CD4-positive, CD25-positive, alpha-beta regulatory T cell (primary cell): ENCODE data around the gene FASN. TPM values are rescaled to one million over a fixed set of nuclear protein-coding genes. Genes with fewer than 3 reads are reported as not detected.
"Not testable (repeated sequence)": the region's sequence is repeated elsewhere in the genome, so short reads cannot be mapped to it uniquely, and the experiment has no call there.

Source experiments
- ATAC-seq, 2 donors: fragments of 150-1000 bp; cut with Tn5 transposase; one replicate each; pipeline ENCODE4 v1.10.0; 2021; ENCODE audit warnings: low read depth in 2 of 2, moderate number of reproducible peaks in 2 of 2, moderate library complexity in 1 of 2
- DNase-seq, 3 donors: peaks; one replicate each; pipeline versions ENCODE4 v3.0.0 to v3.0.0-alpha.2; 2012 to 2022; ENCODE audit warnings: mixed read lengths in 1 of 3
- H3K27ac ChIP-seq: one replicate; pipeline ENCODE4 v1.7.0; 2013; ENCODE audit warnings: mild to moderate bottlenecking, low read length; ENCODE audit not compliant: insufficient read depth, poor library complexity, severe bottlenecking
- H3K27me3 ChIP-seq: one replicate; pipeline ENCODE4 v1.7.0; 2013; ENCODE audit warnings: low read length; ENCODE audit not compliant: control insufficient read depth, insufficient read depth
- H3K36me3 ChIP-seq: one replicate; pipeline ENCODE4 v1.7.0; 2013; ENCODE audit warnings: mild to moderate bottlenecking, low read length, moderate library complexity; ENCODE audit not compliant: control insufficient read depth, insufficient read depth
- H3K4me1 ChIP-seq: 2 replicates; pipeline ENCODE4 v1.7.0; 2013; ENCODE audit warnings: mild to moderate bottlenecking, low read length; ENCODE audit not compliant: insufficient read depth, control insufficient read depth, poor library complexity, severe bottlenecking
- H3K4me3 ChIP-seq: one replicate; pipeline ENCODE4 v1.7.0; 2013; ENCODE audit warnings: low read depth, mild to moderate bottlenecking, low read length, moderate library complexity
- H3K9me3 ChIP-seq, 2 experiments: 1 replicate in 1 of 2; 2 replicates in 1 of 2; pipeline ENCODE4 v1.7.0; 2013; ENCODE audit warnings: low read length in 2 of 2, mild to moderate bottlenecking in 1 of 2, moderate library complexity in 1 of 2; ENCODE audit not compliant: control insufficient read depth in 2 of 2
- H3K27ac Mint-ChIP-seq, 3 donors: one replicate each; pipeline ENCODE4 v1.8.0; 2020 to 2022; ENCODE audit warnings: mild to moderate bottlenecking in 3 of 3, mixed read lengths in 3 of 3, moderate library complexity in 2 of 3
- H3K27me3 Mint-ChIP-seq: one replicate; pipeline ENCODE4 v1.8.0; 2022; ENCODE audit warnings: mild to moderate bottlenecking, mixed read lengths
- H3K36me3 Mint-ChIP-seq: one replicate; pipeline ENCODE4 v1.8.0; 2020; ENCODE audit warnings: mixed read lengths
- H3K4me1 Mint-ChIP-seq, 4 donors: one replicate each; pipeline ENCODE4 v1.8.0; 2020 to 2022; ENCODE audit warnings: mixed read lengths in 4 of 4, mild to moderate bottlenecking in 1 of 4
- H3K4me3 Mint-ChIP-seq, 4 donors: one replicate each; pipeline ENCODE4 v1.8.0; 2020 to 2022; ENCODE audit warnings: mild to moderate bottlenecking in 4 of 4, mixed read lengths in 4 of 4, moderate library complexity in 3 of 4
- H3K9me3 Mint-ChIP-seq, 7 donors: one replicate each; pipeline ENCODE4 v1.8.0; 2020 to 2022; ENCODE audit warnings: mixed read lengths in 7 of 7, mild to moderate bottlenecking in 3 of 7, moderate library complexity in 2 of 7
- polyA plus RNA-seq, 4 donors: library from polyadenylated mRNA; unstranded; fragments of 300-500 nt; fragmentation: Illumina TruSeq; gene quantifications; one replicate each; pipeline ENCODE4 v1.2.3, GENCODE V29; 2021
- total RNA-seq: library from RNA; stranded (reverse); gene quantifications from one replicate; pipeline ENCODE4 v1.2.3, GENCODE V29; 2022

The FASN gene
- 153 TPM for total RNA-seq
- polyA plus RNA-seq, result under 1 TPM; 0.23 to 0.93 (median 0.59) TPM

- no peak within 1 kb of the TSS for H3K27ac Mint-ChIP-seq
- H3K4me3 Mint-ChIP-seq, result peak within 1 kb of the TSS; percentile 78 to 89 (median 87)
- H3K4me1 Mint-ChIP-seq, result peaks cover 0 to 19% (median 2%) of the 10 kb centered on the region in 4 donors
- H3K27me3 ChIP-seq, result no peaks in the 10 kb centered on the region
- ATAC-seq (peak; percentile 83 to 84), DNase-seq (peak; percentile 86 to 93 (median 91))
- H3K4me3 ChIP-seq, result no peak within 1 kb of the TSS
- H3K27me3 Mint-ChIP-seq, result no peaks in the 10 kb centered on the region
- no peaks in the 10 kb centered on the region for H3K9me3 Mint-ChIP-seq
- peaks cover under 1% of the 10 kb centered on the region for H3K36me3 ChIP-seq
- peak within 1 kb of the TSS; percentile 86 for H3K27ac ChIP-seq
- H3K36me3 Mint-ChIP-seq, result no peaks in the 10 kb centered on the region
- H3K4me1 ChIP-seq, result peaks cover 21% of the 10 kb centered on the region
- no peaks in the 10 kb centered on the region for H3K9me3 ChIP-seq
Measured at GRCh38 chr17:82098169-82098938, at the start of gene FASN. FASN (minus strand) TSS chr17:82098236; CDS start chr17:82096445, 1,791 bp downstream.

- no peaks in the 10 kb centered on the region for H3K27me3 Mint-ChIP-seq
- H3K9me3 ChIP-seq, result no peaks in the 10 kb centered on the region
- no peak overlapping the region for H3K27ac Mint-ChIP-seq
- H3K4me3 Mint-ChIP-seq, result no peak overlapping the region
- ATAC-seq (no peak), DNase-seq (no peak)
- no peak overlapping the region for H3K27ac ChIP-seq
- H3K36me3 ChIP-seq, result no peaks in the 10 kb centered on the region
- peaks cover 10% of the 10 kb centered on the region for H3K36me3 Mint-ChIP-seq
- H3K9me3 Mint-ChIP-seq, result peaks cover 0 to 2% (median 0%) of the 10 kb centered on the region in 7 donors
- no peaks in the 10 kb centered on the region for H3K4me1 Mint-ChIP-seq
- H3K27me3 ChIP-seq, result no peaks in the 10 kb centered on the region
- H3K4me3 ChIP-seq, result no peak overlapping the region
- no peaks in the 10 kb centered on the region for H3K4me1 ChIP-seq
Measured at GRCh38 chr17:82146663-82147654, 48.9 kb upstream of the FASN start.

GRCh38 chr17:82145550-82146155 is 47.6 kb upstream of the FASN start:
- no peak overlapping the region for H3K27ac Mint-ChIP-seq

GRCh38 chr17:82143333-82143732 is 45.3 kb upstream of the FASN start:
- DNase-seq, result no peak
- Mint-ChIP-seq H3K4me1 (no peaks in the 10 kb centered on the region), H3K27me3 (no peaks in the 10 kb centered on the region), H3K36me3 (peaks cover 10% of the 10 kb centered on the region), H3K27ac (peak overlapping the region in 2 of 3 donors; percentile 32 to 58), H3K4me3 (no peak overlapping the region), H3K9me3 (peaks cover 0 to 2% (median 0%) of the 10 kb centered on the region in 7 donors)
- H3K4me1 ChIP-seq, result no peaks in the 10 kb centered on the region
- no peak for ATAC-seq
- H3K36me3 ChIP-seq, result no peaks in the 10 kb centered on the region
- no peak overlapping the region for H3K27ac ChIP-seq
- no peak overlapping the region for H3K4me3 ChIP-seq
- H3K27me3 ChIP-seq, result no peaks in the 10 kb centered on the region
- no peaks in the 10 kb centered on the region for H3K9me3 ChIP-seq

More at GRCh38 chr17:82145550-82146155, 47.6 kb upstream of the FASN start:
- H3K4me1 ChIP-seq, result no peaks in the 10 kb centered on the region
- no peaks in the 10 kb centered on the region for H3K36me3 ChIP-seq
- Mint-ChIP-seq H3K9me3 (peaks cover 0 to 2% (median 0%) of the 10 kb centered on the region in 7 donors), H3K4me3 (no peak overlapping the region), H3K4me1 (no peaks in the 10 kb centered on the region), H3K36me3 (peaks cover 10% of the 10 kb centered on the region), H3K27me3 (no peaks in the 10 kb centered on the region)
- no peaks in the 10 kb centered on the region for H3K9me3 ChIP-seq
- no peaks in the 10 kb centered on the region for H3K27me3 ChIP-seq
- DNase-seq, result no peak
- H3K27ac ChIP-seq, result no peak overlapping the region
- H3K4me3 ChIP-seq, result no peak overlapping the region
- ATAC-seq, result no peak

- ATAC-seq, H3K4me1 ChIP-seq, H3K4me3 ChIP-seq, H3K9me3 ChIP-seq, H3K9me3 Mint-ChIP-seq, H3K27me3 Mint-ChIP-seq, H3K27ac ChIP-seq, H3K36me3 ChIP-seq, H3K27me3 ChIP-seq, H3K36me3 Mint-ChIP-seq, H3K4me3 Mint-ChIP-seq, DNase-seq, H3K4me1 Mint-ChIP-seq: not testable (repeated sequence)
- H3K27ac Mint-ChIP-seq, result peak overlapping the region in 1 of 3 donors; percentile 36
Measured at GRCh38 chr17:82139961-82140360, 41.9 kb upstream of the FASN start.

GRCh38 chr17:82138511-82138992 is 40.5 kb upstream of the FASN start:
- Histone ChIP-seq H3K27ac (no peak overlapping the region), H3K36me3 (no peaks in the 10 kb centered on the region), H3K4me1 (no peaks in the 10 kb centered on the region), H3K4me3 (no peak overlapping the region), H3K9me3 (no peaks in the 10 kb centered on the region), H3K27me3 (no peaks in the 10 kb centered on the region)
- Mint-ChIP-seq H3K4me1 (peaks cover 0 to 4% (median 0%) of the 10 kb centered on the region in 4 donors), H3K27ac (peak overlapping the region in 1 of 3 donors; percentile 79), H3K4me3 (no peak overlapping the region), H3K9me3 (no peaks in the 10 kb centered on the region), H3K36me3 (no peaks in the 10 kb centered on the region), H3K27me3 (no peaks in the 10 kb centered on the region)
- ATAC-seq, result no peak
- DNase-seq, result no peak

GRCh38 chr17:82134101-82134500 is 36.1 kb upstream of the FASN start:
- no peaks in the 10 kb centered on the region for H3K27me3 Mint-ChIP-seq
- no peaks in the 10 kb centered on the region for H3K9me3 Mint-ChIP-seq
- H3K4me1 Mint-ChIP-seq, result peaks cover 0 to 5% (median 3%) of the 10 kb centered on the region in 4 donors
- Histone ChIP-seq H3K4me3 (no peak overlapping the region), H3K27ac (no peak overlapping the region), H3K9me3 (no peaks in the 10 kb centered on the region), H3K4me1 (peaks cover 5% of the 10 kb centered on the region), H3K36me3 (no peaks in the 10 kb centered on the region), H3K27me3 (no peaks in the 10 kb centered on the region)
- DNase-seq (no peak), ATAC-seq (no peak)
- peak overlapping the region in 2 of 3 donors; percentile 68 to 87 for H3K27ac Mint-ChIP-seq
- no peak overlapping the region for H3K4me3 Mint-ChIP-seq
- no peaks in the 10 kb centered on the region for H3K36me3 Mint-ChIP-seq
